Measurements from ENCODE around the gene SRRT. TPM values are rescaled to one million over a fixed set of nuclear protein-coding genes. Genes with fewer than 3 reads are reported as not detected.

The SRRT gene
- total and polyA plus RNA-seq, 4 donors: 27.2 to 45.0 (median 30.3) TPM

- 57% methylated on average over 5 of the region's 5 CpGs for WGBS
- no peak for DNase-seq (ENCODE audit: low spot score)
These were observed 27.0 kb downstream of the SRRT start for GRCh38 chr7:100901921-100902332.

GRCh38 chr7:100902638-100903037 is 27.7 kb downstream of the SRRT start:
- Histone ChIP-seq H3K27me3 (ENCODE audit: control insufficient read depth in 4 of 4, insufficient read depth in 4 of 4, low read length in 3 of 4) (no peaks in the 10 kb centered on the region), H3K9ac (ENCODE audit: low read depth in 1 of 2, low read length in 2 of 2) (no peak overlapping the region), H3K4me1 (ENCODE audit: control insufficient read depth in 4 of 4, insufficient read depth in 4 of 4, low read length in 3 of 4) (peaks cover 7 to 15% (median 11%) of the 10 kb centered on the region in 4 donors), H3K4me3 (ENCODE audit: low read depth in 1 of 3, low read length in 3 of 3) (no peak overlapping the region), H3K9me3 (ENCODE audit: control insufficient read depth in 4 of 4, low read length in 3 of 4) (no peaks in the 10 kb centered on the region), H3K27ac (ENCODE audit: low read depth in 1 of 2, low read length in 2 of 2) (no peak overlapping the region), H3K36me3 (ENCODE audit: control insufficient read depth in 4 of 4, insufficient read depth in 3 of 4, low read depth in 1 of 4, low read length in 3 of 4) (no peaks in the 10 kb centered on the region)
- WGBS: 92% methylated on average over 7 of the region's 7 CpGs
- DNase-seq (ENCODE audit: low spot score): no peak
- TF ChIP-seq JUND (IDR thresholded peaks at IDR 0.05): no peak
- no peak for TF ChIP-seq ZBTB33 (IDR thresholded peaks at IDR 0.05)
- TF ChIP-seq FOXA2 (IDR thresholded peaks at IDR 0.05): no peak
- TF ChIP-seq MAX (IDR thresholded peaks at IDR 0.05): no peak
- no peak for TF ChIP-seq NR2F2 (IDR thresholded peaks at IDR 0.05)
- no peak for TF ChIP-seq RXRA (IDR thresholded peaks at IDR 0.05)
- TF ChIP-seq SP1 (IDR thresholded peaks at IDR 0.05): no peak
- no peak for TF ChIP-seq HNF4A (conservative IDR thresholded peaks at IDR 0.05)
- TF ChIP-seq CTCF (IDR thresholded peaks at IDR 0.05; ENCODE audit: low read depth, low read length, missing input control): no peak
- TF ChIP-seq YY1 (IDR thresholded peaks at IDR 0.05): no peak

More at GRCh38 chr7:100901921-100902332, 27.0 kb downstream of the SRRT start:
- TF ChIP-seq RXRA (IDR thresholded peaks at IDR 0.05): peak; percentile 59 to 61
- no peak for TF ChIP-seq CTCF (IDR thresholded peaks at IDR 0.05; ENCODE audit: low read depth, low read length, missing input control)
- peak; percentile 36 for TF ChIP-seq ATF3 (IDR thresholded peaks at IDR 0.05)
- TF ChIP-seq REST (IDR thresholded peaks at IDR 0.05): peak; percentile 21
- TF ChIP-seq HNF4A (conservative IDR thresholded peaks at IDR 0.05): peak; percentile 88 to 92
- no peak for TF ChIP-seq GABPA (IDR thresholded peaks at IDR 0.05 in 1 of 2, conservative IDR thresholded peaks at IDR 0.05 in 1 of 2)
- no peak for TF ChIP-seq EGR1 (IDR thresholded peaks at IDR 0.05; ENCODE audit: low read depth in 2 of 2)
- TF ChIP-seq HNF4G (IDR thresholded peaks at IDR 0.05): peak; percentile 74
- TF ChIP-seq RAD21 (IDR thresholded peaks at IDR 0.05): peak in 1 of 2 donors; percentile 14
- peak; percentile 83 for TF ChIP-seq SP1 (IDR thresholded peaks at IDR 0.05)
- peak; percentile 15 for TF ChIP-seq NR2F2 (IDR thresholded peaks at IDR 0.05)
- no peak for TF ChIP-seq FOXA2 (IDR thresholded peaks at IDR 0.05)
- peak overlapping the region; percentile 69 to 73 for H3K27ac ChIP-seq (ENCODE audit: low read depth in 1 of 2, low read length in 2 of 2)
- no peak overlapping the region for H3K9ac ChIP-seq (ENCODE audit: low read depth in 1 of 2, low read length in 2 of 2)
- H3K27me3 ChIP-seq (ENCODE audit: control insufficient read depth in 4 of 4, insufficient read depth in 4 of 4, low read length in 3 of 4): no peaks in the 10 kb centered on the region
- peaks cover 8 to 19% (median 11%) of the 10 kb centered on the region in 4 donors for H3K4me1 ChIP-seq (ENCODE audit: control insufficient read depth in 4 of 4, insufficient read depth in 4 of 4, low read length in 3 of 4)
- no peaks in the 10 kb centered on the region for H3K36me3 ChIP-seq (ENCODE audit: control insufficient read depth in 4 of 4, insufficient read depth in 3 of 4, low read depth in 1 of 4, low read length in 3 of 4)
- H3K9me3 ChIP-seq (ENCODE audit: control insufficient read depth in 4 of 4, low read length in 3 of 4): no peaks in the 10 kb centered on the region
- H3K4me3 ChIP-seq (ENCODE audit: low read depth in 1 of 3, low read length in 3 of 3): no peak overlapping the region

All from liver (tissue), 9 donors.